HG03521 (cell line): ENCODE data around the gene CAMTA1.
"Not testable (repeated sequence)": the region's sequence is repeated elsewhere in the genome, so short reads cannot be mapped to it uniquely, and the experiment has no call there.

Source experiments
- ATAC-seq: cut with Tn5 transposase; IDR thresholded peaks from one replicate; pipeline ENCODE4 v1.9.1; 2021; ENCODE audit warnings: mild to moderate bottlenecking, moderate library complexity; ENCODE audit not compliant: unreplicated experiment

The CAMTA1 gene

GRCh38 chr1:7127322-7128075 is 342.2 kb downstream of the CAMTA1 start:
- no peak for ATAC-seq

- ATAC-seq: no peak
Observed at GRCh38 chr1:7128293-7128692, 343.0 kb downstream of the CAMTA1 start.

DNA sequence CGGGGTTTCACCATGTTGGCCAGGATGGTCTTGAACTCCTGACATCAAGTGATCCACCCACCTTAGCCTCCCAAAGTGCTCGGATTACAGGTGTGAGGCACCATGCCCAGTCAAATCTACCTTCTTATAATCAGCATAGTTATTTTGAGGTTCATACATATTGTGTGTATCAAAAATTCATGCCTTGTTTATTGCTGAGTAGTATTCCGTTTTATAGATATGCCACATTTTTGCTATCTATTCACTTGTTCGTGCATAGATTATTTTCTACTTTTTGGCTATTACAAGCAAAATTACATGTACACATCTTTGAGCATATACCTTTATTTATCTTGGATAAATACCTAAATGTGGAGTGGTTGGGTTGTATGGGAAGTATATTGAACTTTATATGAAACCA is 344.9 kb downstream of the CAMTA1 start:
- no peak for ATAC-seq

DNA sequence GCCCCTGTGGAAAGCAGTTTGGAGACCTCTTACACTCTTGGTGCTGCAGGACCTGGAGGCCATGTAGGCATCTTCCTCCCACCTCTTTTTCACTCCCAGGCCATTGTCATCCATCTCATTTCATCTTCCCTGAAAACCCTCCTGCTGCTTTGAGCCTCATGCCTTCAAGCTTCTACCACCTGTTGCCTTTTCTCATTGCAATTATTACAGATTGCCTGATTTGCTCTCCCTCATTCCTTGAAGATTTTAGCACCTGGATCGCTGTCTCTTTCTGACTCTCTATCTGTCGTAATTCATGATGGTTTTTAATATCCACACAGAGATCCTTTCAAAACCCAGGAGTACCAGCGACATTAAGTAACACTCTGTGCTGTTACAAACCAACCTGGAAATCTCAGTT is 350.2 kb downstream of the CAMTA1 start:
- ATAC-seq: no peak

DNA sequence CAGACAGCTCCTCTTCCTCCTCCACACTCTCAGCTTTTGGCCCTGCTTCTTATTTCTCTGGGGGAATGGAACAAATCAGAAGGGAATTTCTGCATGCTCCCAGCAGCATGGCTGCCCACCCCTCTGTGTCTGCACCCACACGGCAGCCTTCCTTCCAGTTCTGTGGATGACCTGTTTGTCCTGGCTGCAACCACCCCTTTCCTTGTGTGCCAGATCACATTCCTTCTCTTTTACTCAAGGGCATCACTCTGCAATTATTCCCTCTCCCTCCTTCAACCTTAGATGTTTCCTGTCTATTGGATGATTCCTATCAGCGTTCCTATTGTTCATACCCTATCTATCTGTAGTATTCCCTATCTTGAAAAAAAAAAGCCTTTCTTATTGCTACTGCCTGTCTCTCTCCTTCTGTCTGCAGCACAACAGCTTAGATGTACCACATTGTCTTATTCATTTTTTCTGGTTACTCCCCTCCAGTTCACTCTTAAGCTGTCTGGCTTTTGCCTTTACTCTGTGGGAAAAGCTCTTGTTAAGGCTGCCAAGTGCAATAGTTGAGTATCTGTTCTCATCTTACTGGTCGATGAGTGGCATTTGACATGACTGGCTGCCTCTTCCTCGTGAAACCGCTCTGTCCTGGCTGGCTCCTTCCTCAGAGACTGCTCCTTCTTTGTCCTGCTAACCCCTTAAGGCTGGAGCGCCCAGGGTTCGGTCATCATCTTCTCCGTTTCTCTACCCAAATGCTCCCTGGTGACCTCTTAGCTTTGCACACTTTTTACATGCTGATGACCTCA is 351.1 kb downstream of the CAMTA1 start:
- ATAC-seq: no peak

- no peak for ATAC-seq
Observed at GRCh38 chr1:7140251-7140650, 355.0 kb downstream of the CAMTA1 start.

DNA sequence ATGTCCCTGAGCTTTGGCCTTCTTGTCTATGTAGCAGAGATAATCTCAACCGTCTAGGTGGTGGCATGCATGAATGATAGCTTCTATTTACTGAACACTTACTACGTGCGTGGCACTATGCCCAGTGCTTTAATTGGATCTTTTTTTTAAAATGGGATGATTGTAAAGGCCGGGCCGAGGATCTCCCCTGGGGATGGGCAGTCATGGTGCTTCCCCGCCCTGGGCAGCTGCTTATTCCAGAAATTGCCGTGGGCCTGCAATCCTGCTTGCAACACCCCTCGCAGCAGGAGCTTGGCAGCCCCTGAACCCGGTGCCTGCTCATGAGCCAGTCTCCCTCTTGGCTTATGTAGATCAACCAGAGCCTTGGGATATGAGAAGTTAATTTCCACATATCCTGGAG is 360.7 kb downstream of the CAMTA1 start:
- ATAC-seq: no peak

GRCh38 chr1:7146710-7147109 is 361.5 kb downstream of the CAMTA1 start:
- ATAC-seq: no peak

- ATAC-seq: not testable (repeated sequence)
Observed at GRCh38 chr1:7147581-7148282, 362.5 kb downstream of the CAMTA1 start.

DNA sequence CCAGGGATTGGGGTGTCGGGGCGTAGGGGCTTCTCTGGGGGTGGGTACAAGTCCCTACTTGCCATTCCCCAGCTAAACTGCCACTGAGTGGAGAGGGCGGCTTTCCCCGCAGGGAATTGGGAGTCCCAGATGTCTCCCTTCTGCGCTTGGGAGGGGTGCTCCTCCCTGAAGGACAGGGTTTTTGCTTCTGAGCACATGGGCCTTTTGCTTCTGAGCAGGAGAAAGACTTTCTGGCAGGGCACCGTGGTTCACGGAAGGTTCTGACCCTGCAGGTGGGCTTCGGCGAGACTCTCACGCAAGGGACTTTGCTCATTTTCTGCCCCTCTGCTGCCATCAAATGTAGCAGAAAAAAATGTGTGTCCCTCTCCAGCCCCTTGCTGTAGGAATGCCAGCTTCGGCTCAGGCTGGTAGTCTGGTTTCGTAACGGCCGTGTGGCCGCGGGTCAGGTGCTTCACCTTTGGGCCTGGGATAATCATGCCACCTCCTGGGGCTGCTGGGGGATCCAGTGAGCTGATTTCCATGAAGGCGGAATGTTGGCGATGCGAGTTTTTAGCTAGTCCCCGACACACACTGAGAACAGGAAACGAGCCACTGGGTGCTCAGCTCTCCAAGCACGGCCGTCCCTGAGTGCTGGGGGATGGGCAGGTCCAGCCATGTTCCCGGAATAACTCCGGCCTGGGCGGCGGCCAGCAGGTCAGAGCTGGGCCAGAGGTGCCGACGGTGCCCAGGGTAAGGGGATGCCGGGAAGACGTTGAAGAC is 364.0 kb downstream of the CAMTA1 start:
- no peak for ATAC-seq

GRCh38 chr1:7150724-7151280 is 365.5 kb downstream of the CAMTA1 start:
- ATAC-seq: no peak

DNA sequence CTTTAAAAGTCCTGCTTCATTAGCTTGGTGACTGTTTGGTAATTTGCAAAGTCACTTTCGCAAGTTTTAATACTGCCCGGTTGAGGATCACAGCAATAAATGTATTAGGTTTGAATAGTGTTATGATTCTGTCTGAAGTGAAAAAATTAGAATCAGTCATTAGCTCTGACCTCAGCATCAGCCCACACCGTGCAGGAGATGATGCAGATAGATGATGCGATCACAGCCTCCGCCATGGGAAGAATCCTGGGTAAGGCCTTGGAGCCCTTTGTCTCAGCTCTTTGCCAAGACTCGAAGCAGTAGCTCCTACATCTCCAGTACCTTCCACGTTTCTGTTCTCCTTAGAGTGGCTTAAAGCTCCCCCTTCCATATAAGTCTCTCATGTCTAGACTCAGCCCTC is 366.7 kb downstream of the CAMTA1 start:
- no peak for ATAC-seq

DNA sequence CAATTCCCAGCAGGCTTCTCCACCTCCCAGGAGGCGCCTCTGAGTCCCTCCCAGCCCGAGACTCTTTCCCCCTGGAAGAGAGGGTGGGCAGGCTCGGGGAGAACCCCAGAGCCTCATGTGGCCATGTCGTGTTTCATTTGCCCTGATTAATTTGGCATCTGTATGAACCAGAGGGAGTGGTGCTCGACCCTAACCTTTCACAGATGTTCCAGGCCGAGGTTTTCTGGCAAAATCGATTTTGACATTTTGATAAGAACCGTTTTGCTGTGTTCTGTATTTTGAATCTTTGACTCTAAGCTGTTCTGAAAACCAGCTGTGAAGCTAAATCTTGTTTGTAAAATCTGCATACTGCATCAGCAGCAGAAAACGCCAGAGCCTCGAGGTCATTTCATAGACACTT is 367.4 kb downstream of the CAMTA1 start:
- no peak for ATAC-seq

DNA sequence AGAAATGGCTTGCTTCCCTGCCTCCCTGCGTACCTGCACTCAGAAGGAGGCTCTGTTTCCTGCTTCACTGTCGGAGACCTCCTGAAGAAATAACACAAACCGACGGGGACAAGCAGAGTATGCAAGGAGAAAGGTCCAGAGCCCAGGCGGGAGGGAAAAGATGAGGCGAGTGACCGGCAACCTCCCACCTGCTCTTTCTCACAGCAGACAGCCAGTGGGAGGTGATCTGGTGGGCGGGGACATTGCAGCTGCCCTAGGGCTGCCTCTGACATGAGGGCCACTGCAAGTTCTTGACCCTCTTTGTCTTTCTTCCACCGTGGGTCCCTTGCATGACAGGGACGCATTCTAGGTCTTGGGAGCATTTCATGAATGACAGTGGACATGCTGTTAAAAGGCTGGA is 368.2 kb downstream of the CAMTA1 start:
- no peak for ATAC-seq

DNA sequence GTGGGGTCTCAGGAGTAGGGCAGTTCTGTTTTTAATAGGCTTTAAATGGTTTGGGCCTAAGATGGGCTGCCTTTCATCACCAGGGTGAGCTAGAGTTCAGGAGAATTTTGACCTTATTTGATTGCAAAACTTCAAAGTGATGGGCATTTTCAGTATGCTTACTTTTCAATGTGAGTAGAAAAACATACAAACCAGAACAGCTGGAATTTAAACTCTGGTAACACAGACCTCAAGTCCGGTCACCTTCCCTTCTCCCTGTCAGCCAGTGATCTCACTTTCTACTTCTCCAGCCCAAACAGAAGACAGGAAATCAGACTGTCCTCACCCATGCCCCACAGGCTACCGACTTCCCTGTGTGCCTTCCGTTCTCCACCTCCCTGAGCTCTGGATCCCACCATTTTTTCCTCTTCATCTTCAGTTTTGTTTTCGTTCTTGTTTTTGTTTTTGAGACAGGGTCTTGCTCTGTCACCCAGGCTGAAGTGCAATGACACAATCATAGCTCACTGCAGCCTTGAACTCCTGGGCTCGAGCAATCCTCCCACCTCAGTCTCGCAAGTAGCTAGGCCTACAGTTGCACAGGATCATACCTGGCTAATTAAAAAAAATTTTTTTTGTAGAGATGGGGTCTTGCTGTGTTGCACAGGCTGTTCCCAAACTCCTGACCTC is 374.0 kb downstream of the CAMTA1 start:
- no peak for ATAC-seq

GRCh38 chr1:7168554-7168953 is 383.3 kb downstream of the CAMTA1 start:
- ATAC-seq: not testable (repeated sequence)

- no peak for ATAC-seq
Observed at GRCh38 chr1:7171168-7171567, 385.9 kb downstream of the CAMTA1 start.

DNA sequence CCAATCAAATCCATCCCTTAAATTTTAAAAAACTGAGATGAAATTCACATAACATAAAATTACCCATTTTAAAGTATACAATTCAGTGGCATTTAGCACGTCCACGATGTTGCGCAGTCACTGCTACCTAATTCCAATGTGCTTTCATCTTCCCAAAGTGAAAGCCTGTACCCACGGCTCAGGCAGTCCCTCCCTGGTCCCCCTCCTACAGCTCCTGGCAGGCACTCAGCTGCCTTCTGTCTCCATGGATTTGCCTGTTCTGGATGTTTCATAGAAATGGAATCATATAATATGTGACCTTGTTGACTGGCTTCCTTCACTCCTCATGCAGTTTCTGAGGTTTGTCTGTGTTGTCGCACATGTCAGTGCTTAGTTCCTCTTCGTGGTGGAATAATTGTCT is 386.3 kb downstream of the CAMTA1 start:
- ATAC-seq: no peak

DNA sequence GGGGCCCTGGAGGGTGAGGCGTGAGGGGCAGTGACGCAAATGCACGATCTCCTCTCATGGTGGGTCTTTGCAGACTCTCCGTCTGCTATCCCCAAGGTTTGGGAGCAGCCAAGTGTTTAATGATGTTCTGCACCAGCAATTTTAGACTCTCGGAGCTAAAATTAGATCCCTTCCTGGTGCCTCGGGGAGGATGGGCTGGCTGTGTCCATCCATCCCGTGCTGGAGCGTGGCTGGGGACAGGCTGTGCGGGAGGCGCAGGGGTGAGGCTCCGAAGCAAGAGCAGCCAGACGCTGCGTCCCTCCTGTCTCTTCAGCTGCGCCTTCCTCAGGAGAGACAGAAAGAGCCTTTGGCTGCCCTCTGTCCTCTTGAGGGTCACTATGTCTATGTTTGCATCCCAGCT is 387.6 kb downstream of the CAMTA1 start:
- ATAC-seq: no peak

GRCh38 chr1:7174561-7174960 is 389.3 kb downstream of the CAMTA1 start:
- no peak for ATAC-seq
